HepG2 (cell line): ENCODE results near the gene FAM222B. TPM values are rescaled to one million over a fixed set of nuclear protein-coding genes. Genes with fewer than 3 reads are reported as not detected.

Experiments
- CERS6 ChIP-seq: sonication (generic); formaldehyde crosslinking; IDR thresholded peaks from 2 replicates; pipeline ENCODE4 v1.5.0; 2020; ENCODE audit warnings: missing genetic modification reagents
- EED ChIP-seq: sonication (generic); formaldehyde crosslinking; IDR thresholded peaks from 2 replicates; pipeline ENCODE4 v1.5.0; 2020; ENCODE audit warnings: mild to moderate bottlenecking, missing genetic modification reagents
- FOXC1 ChIP-seq: sonication (generic); formaldehyde crosslinking; IDR thresholded peaks from 2 replicates; pipeline ENCODE4 v1.8.0; 2022; ENCODE audit warnings: mild to moderate bottlenecking, missing genetic modification reagents, borderline replicate concordance
- POLR2AphosphoS5 ChIP-seq: IDR thresholded peaks from 2 replicates; pipeline ENCODE4 v1.6.1; 2012; ENCODE audit warnings: low read depth, low read length
- RXRA ChIP-seq: sonication (generic); formaldehyde crosslinking; IDR thresholded peaks from 2 replicates; pipeline ENCODE4 v1.5.1; 2020; ENCODE audit warnings: missing genetic modification reagents
- SP2 ChIP-seq: sonication (generic); formaldehyde crosslinking; IDR thresholded peaks from 2 replicates; pipeline ENCODE4 v1.5.1; 2020; ENCODE audit warnings: mild to moderate bottlenecking, missing genetic modification reagents
- ZBTB3 ChIP-seq: sonication (generic); formaldehyde crosslinking; IDR thresholded peaks from 2 replicates; pipeline ENCODE4 v1.4.0; 2020; ENCODE audit warnings: low read depth, mild to moderate bottlenecking, moderate library complexity, missing genetic modification reagents, borderline replicate concordance
- ZHX2 ChIP-seq, 2 experiments: sonication (generic) in 1 of 2; formaldehyde crosslinking in 1 of 2; IDR thresholded peaks; 2 replicates each; pipeline versions ENCODE4 v1.6.1 to v1.9.0; 2014 to 2022; ENCODE audit warnings: antibody characterized with exemption in 1 of 2, borderline replicate concordance in 1 of 2, inconsistent platforms in 1 of 2, low read depth in 1 of 2, missing genetic modification reagents in 1 of 2
- ZNF44 ChIP-seq: sonication (generic); formaldehyde crosslinking; IDR thresholded peaks from 2 replicates; pipeline ENCODE4 v1.5.1; 2020; ENCODE audit warnings: mild to moderate bottlenecking, missing genetic modification reagents
- ZNF530 ChIP-seq: sonication (generic); formaldehyde crosslinking; IDR thresholded peaks from 2 replicates; pipeline ENCODE4 v1.5.0; 2020; ENCODE audit warnings: low read depth, mild to moderate bottlenecking, missing genetic modification reagents
- ZNF83 ChIP-seq: sonication (generic); formaldehyde crosslinking; IDR thresholded peaks from 2 replicates; pipeline ENCODE4 v1.4.0; 2020; ENCODE audit warnings: missing genetic modification reagents, mild to moderate bottlenecking, borderline replicate concordance
- polyA plus RNA-seq, 8 experiments: library from polyadenylated mRNA; depleted of rRNA in 3 of 8; stranded (reverse) in 7 of 8; unstranded in 1 of 8; fragments of >200 nt; fragmentation: Illumina TruSeq in 4 of 8; extraction: Trizol in 4 of 8; gene quantifications; 2 replicates each; pipeline versions ENCODE4 v1.2.1 to v1.2.3, GENCODE V29; 2011 to 2016; ENCODE audit warnings: low read depth in 4 of 8, missing spikeins in 1 of 8, mixed read lengths in 1 of 8; ENCODE audit not compliant: insufficient read depth in 1 of 8
- total RNA-seq, 5 experiments: library from RNA; depleted of rRNA; stranded (reverse); fragments of >200 nt; fragmentation: Illumina TruSeq; extraction: Trizol; gene quantifications; 2 replicates each; pipeline ENCODE4 v1.2.3, GENCODE V29; 2016; ENCODE audit warnings: low read depth in 1 of 5
- TF ChIP-seq, protein P1 (sequence below): IDR thresholded peaks from 2 replicates; pipeline ENCODE4 v1.6.1; 2016; ENCODE audit warnings: low read depth, missing genetic modification reagents, missing compliant biosample characterization
- TF ChIP-seq, protein P2 (sequence below): sonication (generic); formaldehyde crosslinking; IDR thresholded peaks from 2 replicates; pipeline ENCODE4 v1.8.1; 2023; ENCODE audit warnings: mild to moderate bottlenecking, missing genetic modification reagents

FAM222B gene
- total and polyA plus RNA-seq, 2 of the 13 experiments (the other 11 are each of a cell fraction or from before 2014, with no cell fraction given) = 3.5 to 7.3 TPM

DNA sequence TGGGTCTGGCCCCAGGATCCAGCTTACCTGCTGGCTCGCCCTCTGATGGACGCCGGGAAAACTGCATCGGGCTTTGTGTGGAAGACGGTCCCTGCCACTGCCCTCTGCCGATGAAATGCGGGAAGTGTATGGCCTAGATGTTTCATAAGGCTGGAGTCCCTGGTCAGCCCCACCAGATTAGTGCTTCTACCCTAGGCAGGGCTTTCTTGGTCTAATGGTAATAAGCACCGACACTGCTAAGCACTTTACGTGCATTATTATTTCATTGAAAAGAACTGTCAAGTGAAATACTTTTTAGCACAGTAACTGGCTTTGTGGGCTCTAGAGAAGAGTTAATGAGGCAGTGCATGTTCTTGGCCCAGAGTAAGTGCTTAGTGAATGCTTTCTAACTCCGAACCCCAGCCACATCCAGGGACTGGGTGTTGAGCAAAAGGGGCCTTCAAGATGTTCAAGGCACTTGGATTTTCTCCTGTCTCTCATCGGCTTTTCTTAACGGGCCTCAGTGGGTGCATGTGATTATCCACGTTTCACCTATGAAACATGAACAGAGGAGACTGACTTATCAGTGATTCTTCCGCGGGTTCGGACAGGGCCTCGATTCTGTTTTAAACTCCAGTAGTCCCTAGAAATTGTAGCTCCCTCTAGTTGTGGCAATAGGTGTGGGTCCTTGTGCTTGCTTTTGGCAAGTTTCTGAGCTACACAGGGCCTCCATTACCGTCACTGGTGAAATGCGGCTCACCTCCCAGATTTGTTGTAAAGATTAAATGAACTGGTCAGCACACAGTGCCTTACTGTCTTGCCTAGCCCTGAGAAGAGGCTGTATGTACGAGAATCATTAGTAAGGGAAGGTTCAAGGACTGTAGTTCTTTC, 92.2 kb downstream of the FAM222B start (continued):
- no peak for TF ChIP-seq ZNF44 (CRISPR knock-in tag)
- no peak for TF ChIP-seq SP2 (CRISPR knock-in tag)
- no peak for TF ChIP-seq CERS6
- TF ChIP-seq POLR2AphosphoS5 = peak; percentile 14; the same call in 1 of the 2 replicates
- TF ChIP-seq ZNF83 (CRISPR knock-in tag) = no peak
- TF ChIP-seq, protein P1, sequence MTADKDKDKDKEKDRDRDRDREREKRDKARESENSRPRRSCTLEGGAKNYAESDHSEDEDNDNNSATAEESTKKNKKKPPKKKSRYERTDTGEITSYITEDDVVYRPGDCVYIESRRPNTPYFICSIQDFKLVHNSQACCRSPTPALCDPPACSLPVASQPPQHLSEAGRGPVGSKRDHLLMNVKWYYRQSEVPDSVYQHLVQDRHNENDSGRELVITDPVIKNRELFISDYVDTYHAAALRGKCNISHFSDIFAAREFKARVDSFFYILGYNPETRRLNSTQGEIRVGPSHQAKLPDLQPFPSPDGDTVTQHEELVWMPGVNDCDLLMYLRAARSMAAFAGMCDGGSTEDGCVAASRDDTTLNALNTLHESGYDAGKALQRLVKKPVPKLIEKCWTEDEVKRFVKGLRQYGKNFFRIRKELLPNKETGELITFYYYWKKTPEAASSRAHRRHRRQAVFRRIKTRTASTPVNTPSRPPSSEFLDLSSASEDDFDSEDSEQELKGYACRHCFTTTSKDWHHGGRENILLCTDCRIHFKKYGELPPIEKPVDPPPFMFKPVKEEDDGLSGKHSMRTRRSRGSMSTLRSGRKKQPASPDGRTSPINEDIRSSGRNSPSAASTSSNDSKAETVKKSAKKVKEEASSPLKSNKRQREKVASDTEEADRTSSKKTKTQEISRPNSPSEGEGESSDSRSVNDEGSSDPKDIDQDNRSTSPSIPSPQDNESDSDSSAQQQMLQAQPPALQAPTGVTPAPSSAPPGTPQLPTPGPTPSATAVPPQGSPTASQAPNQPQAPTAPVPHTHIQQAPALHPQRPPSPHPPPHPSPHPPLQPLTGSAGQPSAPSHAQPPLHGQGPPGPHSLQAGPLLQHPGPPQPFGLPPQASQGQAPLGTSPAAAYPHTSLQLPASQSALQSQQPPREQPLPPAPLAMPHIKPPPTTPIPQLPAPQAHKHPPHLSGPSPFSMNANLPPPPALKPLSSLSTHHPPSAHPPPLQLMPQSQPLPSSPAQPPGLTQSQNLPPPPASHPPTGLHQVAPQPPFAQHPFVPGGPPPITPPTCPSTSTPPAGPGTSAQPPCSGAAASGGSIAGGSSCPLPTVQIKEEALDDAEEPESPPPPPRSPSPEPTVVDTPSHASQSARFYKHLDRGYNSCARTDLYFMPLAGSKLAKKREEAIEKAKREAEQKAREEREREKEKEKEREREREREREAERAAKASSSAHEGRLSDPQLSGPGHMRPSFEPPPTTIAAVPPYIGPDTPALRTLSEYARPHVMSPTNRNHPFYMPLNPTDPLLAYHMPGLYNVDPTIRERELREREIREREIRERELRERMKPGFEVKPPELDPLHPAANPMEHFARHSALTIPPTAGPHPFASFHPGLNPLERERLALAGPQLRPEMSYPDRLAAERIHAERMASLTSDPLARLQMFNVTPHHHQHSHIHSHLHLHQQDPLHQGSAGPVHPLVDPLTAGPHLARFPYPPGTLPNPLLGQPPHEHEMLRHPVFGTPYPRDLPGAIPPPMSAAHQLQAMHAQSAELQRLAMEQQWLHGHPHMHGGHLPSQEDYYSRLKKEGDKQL (CRISPR knock-in tag) = no peak
- no peak for TF ChIP-seq EED (CRISPR knock-in tag)
- no peak for TF ChIP-seq ZNF530 (CRISPR knock-in tag)
- TF ChIP-seq, protein P2, sequence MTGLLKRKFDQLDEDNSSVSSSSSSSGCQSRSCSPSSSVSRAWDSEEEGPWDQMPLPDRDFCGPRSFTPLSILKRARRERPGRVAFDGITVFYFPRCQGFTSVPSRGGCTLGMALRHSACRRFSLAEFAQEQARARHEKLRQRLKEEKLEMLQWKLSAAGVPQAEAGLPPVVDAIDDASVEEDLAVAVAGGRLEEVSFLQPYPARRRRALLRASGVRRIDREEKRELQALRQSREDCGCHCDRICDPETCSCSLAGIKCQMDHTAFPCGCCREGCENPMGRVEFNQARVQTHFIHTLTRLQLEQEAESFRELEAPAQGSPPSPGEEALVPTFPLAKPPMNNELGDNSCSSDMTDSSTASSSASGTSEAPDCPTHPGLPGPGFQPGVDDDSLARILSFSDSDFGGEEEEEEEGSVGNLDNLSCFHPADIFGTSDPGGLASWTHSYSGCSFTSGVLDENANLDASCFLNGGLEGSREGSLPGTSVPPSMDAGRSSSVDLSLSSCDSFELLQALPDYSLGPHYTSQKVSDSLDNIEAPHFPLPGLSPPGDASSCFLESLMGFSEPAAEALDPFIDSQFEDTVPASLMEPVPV = no peak
- TF ChIP-seq RXRA = no peak
- no peak for TF ChIP-seq ZHX2 (IDR thresholded peaks at IDR 0.05; ENCODE audit: low read depth)
- TF ChIP-seq ZHX2 (CRISPR knock-in tag; IDR thresholded peaks at IDR 0.05; ENCODE audit: borderline replicate concordance) = no peak
- TF ChIP-seq ZBTB3 = no peak
- TF ChIP-seq FOXC1 = no peak; the same call in 1 of the 2 replicates
